Breast epithelium (tissue), 3 donors: ENCODE measurements around the gene OR6Y1.

Source experiments
- POLR2A ChIP-seq: fragments of 450-650 bp; IDR thresholded peaks from one replicate; pipeline ENCODE4 v1.6.1; 2016; ENCODE audit warnings: antibody characterized with exemption, mild to moderate bottlenecking, moderate library complexity
- POLR2AphosphoS5 ChIP-seq, 3 donors: sonication (generic); formaldehyde crosslinking; IDR thresholded peaks; one replicate each; pipeline ENCODE4 v1.6.1; 2017; ENCODE audit warnings: antibody characterized with exemption in 3 of 3
- TF ChIP-seq, protein P1 (sequence below), 3 donors: fragments of 450-650 bp; IDR thresholded peaks; one replicate each; pipeline ENCODE4 v1.5.1; 2016 to 2017; ENCODE audit warnings: antibody characterized with exemption in 3 of 3, mild to moderate bottlenecking in 3 of 3, moderate library complexity in 3 of 3

DNA sequence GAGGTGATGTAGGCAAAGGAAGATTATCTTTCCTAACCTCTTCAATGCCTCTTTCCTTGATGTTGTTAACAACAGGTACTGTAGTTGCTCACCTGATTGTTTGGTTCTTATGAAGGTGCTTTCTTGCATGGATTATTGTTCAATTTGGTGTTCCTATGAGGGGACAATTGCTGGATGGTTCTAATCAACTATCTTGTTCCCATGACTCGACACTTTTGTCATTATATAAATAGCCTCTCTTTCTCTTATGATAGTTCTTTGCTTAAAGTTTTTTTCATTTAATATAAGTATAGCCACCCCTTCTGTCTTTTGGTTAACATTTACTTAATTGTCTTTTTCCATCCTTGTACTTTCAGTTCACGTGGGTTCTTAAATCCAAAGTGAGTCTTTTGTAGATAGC is 46.7 kb downstream of the OR6Y1 start:
- TF ChIP-seq, protein P1, sequence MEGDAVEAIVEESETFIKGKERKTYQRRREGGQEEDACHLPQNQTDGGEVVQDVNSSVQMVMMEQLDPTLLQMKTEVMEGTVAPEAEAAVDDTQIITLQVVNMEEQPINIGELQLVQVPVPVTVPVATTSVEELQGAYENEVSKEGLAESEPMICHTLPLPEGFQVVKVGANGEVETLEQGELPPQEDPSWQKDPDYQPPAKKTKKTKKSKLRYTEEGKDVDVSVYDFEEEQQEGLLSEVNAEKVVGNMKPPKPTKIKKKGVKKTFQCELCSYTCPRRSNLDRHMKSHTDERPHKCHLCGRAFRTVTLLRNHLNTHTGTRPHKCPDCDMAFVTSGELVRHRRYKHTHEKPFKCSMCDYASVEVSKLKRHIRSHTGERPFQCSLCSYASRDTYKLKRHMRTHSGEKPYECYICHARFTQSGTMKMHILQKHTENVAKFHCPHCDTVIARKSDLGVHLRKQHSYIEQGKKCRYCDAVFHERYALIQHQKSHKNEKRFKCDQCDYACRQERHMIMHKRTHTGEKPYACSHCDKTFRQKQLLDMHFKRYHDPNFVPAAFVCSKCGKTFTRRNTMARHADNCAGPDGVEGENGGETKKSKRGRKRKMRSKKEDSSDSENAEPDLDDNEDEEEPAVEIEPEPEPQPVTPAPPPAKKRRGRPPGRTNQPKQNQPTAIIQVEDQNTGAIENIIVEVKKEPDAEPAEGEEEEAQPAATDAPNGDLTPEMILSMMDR (IDR thresholded peaks at IDR 0.05): no peak
- TF ChIP-seq POLR2A (no peak), POLR2AphosphoS5 (IDR thresholded peaks at IDR 0.05) (no peak)
